ENCODE data around the gene BLMH. TPM values are rescaled to one million over a fixed set of nuclear protein-coding genes. Genes with fewer than 3 reads are reported as not detected.

The BLMH gene
- total RNA-seq, 2 donors from 2014 or later, result 84.7 to 92.0 TPM

GRCh38 chr17:30199600-30199999 is 92.1 kb downstream of the BLMH start:
- Histone ChIP-seq H3K9me3 (ENCODE audit: control insufficient read depth, low read length) (no peaks in the 10 kb centered on the region), H3K36me3 (ENCODE audit: control insufficient read depth, insufficient read depth, low read length) (no peaks in the 10 kb centered on the region), H3K4me1 (ENCODE audit: control insufficient read depth, insufficient read depth, low read length) (no peaks in the 10 kb centered on the region), H3K27me3 (ENCODE audit: control insufficient read depth, insufficient read depth, low read length, poor library complexity, severe bottlenecking) (no peaks in the 10 kb centered on the region), H3K4me3 (ENCODE audit: low read length) (no peak overlapping the region), H3K9ac (ENCODE audit: extremely low read depth, low read length, poor library complexity, severe bottlenecking) (no peak overlapping the region), H3K27ac (ENCODE audit: low read depth, low read length) (no peak overlapping the region)
- Mint-ChIP-seq H3K36me3 (ENCODE audit: low read depth) (no peaks in the 10 kb centered on the region), H3K27me3 (ENCODE audit: insufficient read depth) (no peaks in the 10 kb centered on the region), H3K4me3 (no peak overlapping the region), H3K27ac (no peak overlapping the region), H3K4me1 (no peaks in the 10 kb centered on the region), H3K9me3 (no peaks in the 10 kb centered on the region)
- WGBS, 2 experiments (ENCODE audit: insufficient coverage in 1 of 2, insufficient read length in 1 of 2), result 85 to 95% methylated on average over 3 to 5 of the region's 5 CpGs
- TF ChIP-seq CTCF (conservative IDR thresholded peaks at IDR 0.05), result no peak
- no peak for DNase-seq

Other genes with a start within 250 kb of the BLMH start
- 10 to 100 TPM; 28.5 to 35.6 TPM for gene NSRP1, start 175.1 kb downstream of the BLMH start, total RNA-seq
- gene SLC6A4, start 56.2 kb downstream of the BLMH start, total RNA-seq, result 1 to 10 TPM in 1 of 2 donors, under 1 TPM in 1; 0.38 to 1.8 TPM
- gene TMIGD1, start 42.1 kb upstream of the BLMH start, total RNA-seq, result not detected
- gene CPD, start 87.0 kb upstream of the BLMH start, total RNA-seq, result 10 to 100 TPM; 81.7 to 82.1 TPM
- gene GOSR1, start 185.5 kb upstream of the BLMH start, total RNA-seq, result 10 to 100 TPM; 50.8 to 57.3 TPM

Measured in endodermal cell (in vitro differentiated cells).